H1 (cell line): ENCODE results near the gene DENND5B. TPM values are rescaled to one million over a fixed set of nuclear protein-coding genes. Genes with fewer than 3 reads are reported as not detected.

ENCODE experiments used
- BCL11A ChIP-seq, 2 experiments: IDR thresholded peaks; one replicate each; pipeline ENCODE4 v1.6.1; 2011; ENCODE audit warnings: low read depth in 2 of 2, low read length in 2 of 2, mild to moderate bottlenecking in 2 of 2
- E2F6 ChIP-seq: IDR thresholded peaks from 2 replicates; pipeline ENCODE4 v1.6.1; 2012; ENCODE audit warnings: inconsistent platforms
- SUZ12 ChIP-seq: fragments of 200-600 bp; sonication (generic); IDR thresholded peaks from 2 replicates; pipeline ENCODE4 v1.6.1; 2012; ENCODE audit warnings: mild to moderate bottlenecking, inconsistent platforms, low read length, moderate library complexity, mixed read lengths
- polyA plus RNA-seq, 7 experiments: library from polyadenylated mRNA; depleted of rRNA in 3 of 7; stranded (reverse) in 5 of 7; unstranded in 2 of 7; fragments of >200 nt in 5 of 7; fragments of 200-250 nt in 2 of 7; gene quantifications; 1 replicate in 5 of 7; 2 replicates in 1 of 7; 4 replicates in 1 of 7; pipeline versions ENCODE4 v1.2.1 to v1.2.3, GENCODE V29; 2011 to 2013; ENCODE audit warnings: missing spikeins in 2 of 7, mixed read lengths in 2 of 7
- total RNA-seq: library from RNA; stranded (reverse); fragmentation: NEBNext Ultra II Directional; extraction: Animal tissue kit (Norgen Biotek cat#: 25700); gene quantifications from 2 replicates; pipeline ENCODE4 v1.2.1, GENCODE V29; 2021

The DENND5B gene
- total and polyA plus RNA-seq, 2 of the 8 experiments (the other 6 are each of a cell fraction or from before 2014, with no cell fraction given): 13.4 to 20.2 TPM

GRCh38 chr12:31558521-31558920 is 32.4 kb downstream of the DENND5B start (continued):
- no peak for TF ChIP-seq E2F6
- no peak for TF ChIP-seq SUZ12
- TF ChIP-seq BCL11A (IDR thresholded peaks at IDR 0.05; ENCODE audit: low read depth in 2 of 2, low read length in 2 of 2): no peak
- TF ChIP-seq, all 59 proteins: peak for 0
